Tibial nerve (tissue), 4 donors: ENCODE results near the gene FAM135A.

Experiments used
- CTCF ChIP-seq, 5 experiments: fragments of 200-600 bp in 3 of 5; fragments of 450-650 bp in 2 of 5; sonication (generic) in 3 of 5; IDR thresholded peaks; one replicate each; pipeline ENCODE4 v1.5.1; 2016 to 2019; ENCODE audit warnings: antibody characterized with exemption in 5 of 5, mild to moderate bottlenecking in 3 of 5, moderate library complexity in 2 of 5
- EP300 ChIP-seq, 2 donors: sonication (generic); formaldehyde crosslinking; IDR thresholded peaks; one replicate each; pipeline ENCODE4 v1.6.1; 2017; ENCODE audit warnings: antibody characterized with exemption in 2 of 2, mild to moderate bottlenecking in 1 of 2
- POLR2A ChIP-seq, 2 donors: fragments of 450-650 bp; IDR thresholded peaks; one replicate each; pipeline ENCODE4 v1.6.1; 2017; ENCODE audit warnings: antibody characterized with exemption in 2 of 2, mild to moderate bottlenecking in 2 of 2, moderate library complexity in 2 of 2

- no peak for TF ChIP-seq CTCF (IDR thresholded peaks at IDR 0.05)
- no peak for TF ChIP-seq POLR2A (IDR thresholded peaks at IDR 0.05)
- TF ChIP-seq EP300 (IDR thresholded peaks at IDR 0.05): no peak
These were observed 1.9 kb downstream of the FAM135A start for GRCh38 chr6:70415247-70415646.
